Pancreas (tissue), 10 donors: ENCODE results near the gene HOXA6. TPM values are rescaled to one million over a fixed set of nuclear protein-coding genes. Genes with fewer than 3 reads are reported as not detected.
A peak's percentile ranks its signal among the peaks of the same experiment; 100 is the strongest.

Experiments
- ATAC-seq, 4 donors: fragments of 200-7000 bp; cut with Tn5 transposase; one replicate each; pipeline versions ENCODE4 v1.8.0 to v1.9.1; 2020; ENCODE audit warnings: mild to moderate bottlenecking in 4 of 4, moderate library complexity in 4 of 4
- DNase-seq, 6 donors: peaks; one replicate each; pipeline ENCODE4 v3.0.0-alpha.2; 2020
- FAIRE-seq: peaks from 2 replicates; lab custom pipeline; 2012; peaks lifted over from hg19 to GRCh38; lab: Jason Lieb, UNC
- H3K27ac ChIP-seq, 4 donors: fragments of 200-600 bp; sonication (generic); 1 replicate in 3 of 4; 2 replicates in 1 of 4; pipeline versions ENCODE4 v1.5.0 to v1.8.0; 2020
- H3K27me3 ChIP-seq, 4 donors: fragments of 200-600 bp; one replicate each; pipeline ENCODE4 v1.8.0; 2021
- H3K36me3 ChIP-seq, 3 donors: fragments of 200-600 bp; sonication (generic) in 1 of 3; one replicate each; pipeline versions ENCODE4 v1.5.0 to v1.8.0; 2020 to 2021
- H3K4me1 ChIP-seq, 3 donors: fragments of 200-600 bp; one replicate each; pipeline ENCODE4 v1.8.0; 2021
- H3K4me3 ChIP-seq, 4 donors: fragments of 200-600 bp; sonication (generic) in 2 of 4; one replicate each; pipeline versions ENCODE4 v1.5.0 to v1.8.0; 2020 to 2021
- H3K9me3 ChIP-seq, 4 donors: fragments of 200-600 bp; one replicate each; pipeline ENCODE4 v1.8.0; 2021
- WGBS, 2 donors: extraction: QIAGEN DNeasy Blood & Tissue Kit; methylation state at CpG; one replicate each; pipeline ENCODE4 v1.1.7; 2013; 5-methylcytosine and 5-hydroxymethylcytosine counted together
- intact Hi-C, 3 donors: fragments of 100-400 bp; cut with DNase I; formaldehyde crosslinking; loops; one replicate each; pipeline versions ENCODE4 v1.11.1 to v1.14.2; 2022
- polyA plus RNA-seq, 2 donors: library from polyadenylated mRNA; stranded (reverse); fragments of 200-250 nt; gene quantifications; one replicate each; pipeline ENCODE4 v1.2.3, GENCODE V29; 2013
- total RNA-seq, 6 donors: library from RNA; stranded (reverse); fragmentation: NEBNext Ultra II Directional in 4 of 6; extraction: Animal tissue kit (Norgen Biotek cat#: 25700) in 4 of 6; gene quantifications; one replicate each; pipeline versions ENCODE4 v1.2.1 to v1.2.4, GENCODE V29; 2021 to 2023
- TF ChIP-seq, protein P1 (sequence below), 4 donors: fragments of 200-600 bp; sonication (generic) in 3 of 4; IDR thresholded peaks; one replicate each; pipeline versions ENCODE4 v1.5.0 to v1.8.0; 2021; ENCODE audit warnings: antibody characterized with exemption in 4 of 4
- donor health status: healthy with polysubstance abuse.
- donor health status: DM: no; HTN: no; CAD: no; lungs with moderate emphysema.
- donor health status: DM: no; HTN: no; CAD: no.
- donor health status: control.
- donor health status: control.
- donor health status: Bipolar disorder and iron deficiency.
- donor health status: DM: yes; HTN: yes; CAD: no.
- donor health status: DM: no; HTN: no; CAD: no.
- donor health status: DM: no; HTN: no; CAD: no.
- donor health status: DM: yes; HTN: yes; CAD: no.

Gene HOXA6
- total and polyA plus RNA-seq, 8 donors, result 0.12 to 0.34 TPM; not detected in 6

DNA sequence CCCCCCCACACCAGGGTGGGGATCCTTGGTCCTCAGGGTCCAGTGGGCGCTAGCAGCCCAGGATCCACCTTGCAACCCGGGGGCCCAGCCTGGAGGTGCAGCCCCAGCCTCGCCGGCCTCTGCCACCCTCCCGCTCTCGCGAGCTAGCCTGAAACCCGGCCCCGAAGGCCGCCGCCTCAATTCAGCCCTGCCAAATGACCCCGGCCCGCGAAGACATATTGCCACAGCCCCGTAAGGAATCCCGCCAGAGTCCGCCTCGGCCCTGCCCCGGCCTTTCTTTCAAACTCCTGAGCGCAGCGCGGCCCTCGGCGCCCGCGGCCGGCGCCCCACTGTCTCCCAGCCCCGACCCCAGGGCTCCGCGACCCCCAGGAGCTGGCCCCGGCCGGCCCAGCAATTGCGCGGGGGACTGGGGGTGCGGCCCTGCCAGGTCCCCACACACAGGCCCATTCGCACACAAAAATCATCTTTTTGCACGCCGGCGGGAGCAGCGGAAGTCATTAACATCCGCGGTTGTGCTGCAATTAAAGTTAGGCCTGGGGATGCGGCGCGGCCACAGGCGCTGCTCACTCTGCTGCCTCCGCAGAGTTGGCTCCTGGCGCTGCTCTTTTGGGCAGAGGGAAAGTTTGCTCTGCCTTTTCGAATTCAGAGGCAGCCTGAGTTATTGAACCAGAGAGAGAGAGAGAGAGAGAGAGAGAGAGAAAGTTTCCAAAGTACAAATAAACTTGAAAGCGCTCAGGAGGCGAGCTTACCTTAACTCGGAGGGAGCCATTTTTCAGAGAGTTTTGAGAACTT, 8.0 kb downstream of the HOXA6 start:
- intact Hi-C loops, result no loop called here
- Histone ChIP-seq H3K27ac (peak overlapping the region in 2 of 4 donors; percentile 8 to 9), H3K9me3 (no peaks in the 10 kb centered on the region), H3K36me3 (no peaks in the 10 kb centered on the region), H3K4me3 (no peak overlapping the region), H3K4me1 (peaks cover 0 to 4% (median 3%) of the 10 kb centered on the region in 3 donors), H3K27me3 (peaks cover 0 to 78% (median 21%) of the 10 kb centered on the region in 4 donors)
- DNase-seq, result peak in 1 of 6 donors; percentile 56
- no peak for ATAC-seq
- TF ChIP-seq, protein P1, sequence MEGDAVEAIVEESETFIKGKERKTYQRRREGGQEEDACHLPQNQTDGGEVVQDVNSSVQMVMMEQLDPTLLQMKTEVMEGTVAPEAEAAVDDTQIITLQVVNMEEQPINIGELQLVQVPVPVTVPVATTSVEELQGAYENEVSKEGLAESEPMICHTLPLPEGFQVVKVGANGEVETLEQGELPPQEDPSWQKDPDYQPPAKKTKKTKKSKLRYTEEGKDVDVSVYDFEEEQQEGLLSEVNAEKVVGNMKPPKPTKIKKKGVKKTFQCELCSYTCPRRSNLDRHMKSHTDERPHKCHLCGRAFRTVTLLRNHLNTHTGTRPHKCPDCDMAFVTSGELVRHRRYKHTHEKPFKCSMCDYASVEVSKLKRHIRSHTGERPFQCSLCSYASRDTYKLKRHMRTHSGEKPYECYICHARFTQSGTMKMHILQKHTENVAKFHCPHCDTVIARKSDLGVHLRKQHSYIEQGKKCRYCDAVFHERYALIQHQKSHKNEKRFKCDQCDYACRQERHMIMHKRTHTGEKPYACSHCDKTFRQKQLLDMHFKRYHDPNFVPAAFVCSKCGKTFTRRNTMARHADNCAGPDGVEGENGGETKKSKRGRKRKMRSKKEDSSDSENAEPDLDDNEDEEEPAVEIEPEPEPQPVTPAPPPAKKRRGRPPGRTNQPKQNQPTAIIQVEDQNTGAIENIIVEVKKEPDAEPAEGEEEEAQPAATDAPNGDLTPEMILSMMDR (IDR thresholded peaks at IDR 0.05), result no peak
- WGBS, 2 donors, result 12 to 15% methylated on average over 42 to 53 of the region's 53 CpGs
- no peak for FAIRE-seq

DNA sequence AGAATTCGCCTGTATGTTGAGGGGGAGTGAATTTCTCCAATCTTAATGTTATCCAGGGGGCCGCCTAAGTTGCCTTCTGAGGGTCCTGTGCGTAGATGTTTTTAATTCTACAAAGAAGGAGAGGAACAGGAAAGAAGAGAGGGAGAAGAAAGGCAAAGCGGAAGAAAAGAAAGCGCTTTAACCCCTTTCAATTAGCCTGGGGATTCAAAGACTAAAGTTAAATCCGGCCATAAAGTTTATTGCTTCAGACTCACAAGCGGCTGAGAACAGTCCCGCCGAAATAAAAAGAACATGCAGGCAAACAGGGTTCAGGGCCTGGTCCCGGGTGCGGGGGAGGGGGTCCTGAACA, 8.6 kb downstream of the HOXA6 start:
- intact Hi-C loops, result no loop called here
- Histone ChIP-seq H3K9me3 (no peaks in the 10 kb centered on the region), H3K4me1 (peaks cover 0 to 4% (median 3%) of the 10 kb centered on the region in 3 donors), H3K4me3 (no peak overlapping the region), H3K36me3 (no peaks in the 10 kb centered on the region), H3K27me3 (peaks cover 0 to 72% (median 19%) of the 10 kb centered on the region in 4 donors), H3K27ac (peak overlapping the region in 2 of 4 donors; percentile 9 to 15)
- TF ChIP-seq, protein P1 (IDR thresholded peaks at IDR 0.05), result no peak
- FAIRE-seq, result no peak
- DNase-seq, result no peak
- ATAC-seq, result no peak
- WGBS, 2 donors, result 15 to 20% methylated on average over 11 of the region's 11 CpGs

DNA sequence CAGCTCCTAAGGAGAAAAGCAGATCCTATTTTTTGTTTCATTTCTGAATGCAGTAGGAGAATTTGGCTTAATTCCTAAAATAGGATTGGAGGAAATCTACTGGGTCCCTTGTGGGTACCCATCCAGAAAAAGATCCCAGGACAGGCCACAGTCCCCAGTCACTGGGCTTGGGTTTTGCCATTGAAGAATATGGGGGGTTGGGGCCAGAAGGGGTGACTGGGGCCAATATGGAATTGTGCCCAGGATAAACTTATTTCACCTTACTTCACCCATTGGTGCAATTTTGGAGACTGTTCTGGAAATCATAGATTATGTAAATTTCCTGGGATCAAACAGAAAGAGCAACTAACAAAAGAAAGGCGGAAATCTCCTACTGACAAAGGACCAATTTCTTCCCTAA, 9.1 kb downstream of the HOXA6 start:
- peaks cover 3 to 71% (median 18%) of the 10 kb centered on the region in 4 donors for H3K27me3 ChIP-seq
- H3K36me3 ChIP-seq, result no peaks in the 10 kb centered on the region
- peak overlapping the region in 1 of 4 donors; percentile 15 for H3K27ac ChIP-seq
- H3K4me3 ChIP-seq, result no peak overlapping the region
- H3K4me1 ChIP-seq, result peaks cover 0 to 4% (median 0%) of the 10 kb centered on the region in 3 donors
- ATAC-seq, result no peak
- no peak for DNase-seq
- TF ChIP-seq, protein P1 (IDR thresholded peaks at IDR 0.05), result no peak
- no peak for FAIRE-seq
- intact Hi-C loops, result no loop called here
- 48 to 65% methylated on average over 1 of the region's 1 CpG for WGBS, 2 donors
- H3K9me3 ChIP-seq, result no peaks in the 10 kb centered on the region

DNA sequence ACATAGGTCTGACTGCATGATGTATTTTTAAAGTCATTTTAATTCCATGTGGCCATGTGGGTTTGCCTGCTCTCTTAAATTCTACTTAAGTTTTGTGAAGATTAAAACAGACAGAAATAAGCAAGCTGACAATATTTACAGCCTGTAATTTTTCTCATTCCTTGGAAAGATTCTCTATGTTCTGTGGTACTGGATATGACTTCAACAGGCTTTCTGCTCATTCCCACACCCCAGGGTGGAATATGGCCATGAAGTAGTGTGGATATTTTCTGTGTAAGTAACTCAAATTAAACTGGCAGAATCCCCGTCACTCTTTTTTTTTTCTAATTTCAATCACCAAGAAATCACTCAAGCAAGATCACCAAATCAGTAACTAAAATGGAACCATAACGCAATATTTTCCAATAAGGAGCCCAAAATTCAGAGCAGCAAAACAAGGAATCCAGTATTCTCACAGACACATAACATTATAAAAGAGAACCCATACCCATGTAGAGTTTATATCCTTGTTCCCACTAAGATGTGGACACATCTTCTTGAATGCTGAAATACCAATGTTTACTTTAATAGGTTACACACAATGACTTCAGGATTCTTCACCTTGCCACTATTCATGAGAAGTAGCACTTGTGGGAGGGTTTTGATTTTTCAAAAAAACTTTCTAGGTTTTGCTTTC, 9.8 kb downstream of the HOXA6 start:
- TF ChIP-seq, protein P1 (IDR thresholded peaks at IDR 0.05), result no peak
- no peak for DNase-seq
- Histone ChIP-seq H3K4me1 (no peaks in the 10 kb centered on the region), H3K27me3 (peaks cover 3 to 73% (median 19%) of the 10 kb centered on the region in 4 donors), H3K36me3 (no peaks in the 10 kb centered on the region), H3K27ac (no peak overlapping the region), H3K4me3 (no peak overlapping the region), H3K9me3 (no peaks in the 10 kb centered on the region)
- 31 to 37% methylated on average over 2 of the region's 2 CpGs for WGBS, 2 donors
- ATAC-seq, result no peak
- intact Hi-C loops, result no loop called here
- no peak for FAIRE-seq
